Glutamatergic neuron (in vitro differentiated cells): ENCODE data around the gene SPTAN1. TPM values are rescaled to one million over a fixed set of nuclear protein-coding genes. Genes with fewer than 3 reads are reported as not detected.

ENCODE experiments used
- DNase-seq: peaks from one replicate; pipeline ENCODE4 v3.0.0; 2022
- H3K27ac Mint-ChIP-seq: one replicate; pipeline ENCODE4 v1.8.0; 2020; ENCODE audit warnings: mild to moderate bottlenecking, mixed read lengths, inconsistent platforms; ENCODE audit not compliant: unreplicated experiment
- H3K27me3 Mint-ChIP-seq: one replicate; pipeline ENCODE4 v1.8.0; 2020; ENCODE audit warnings: mild to moderate bottlenecking, moderate library complexity, mixed read lengths, inconsistent platforms; ENCODE audit not compliant: unreplicated experiment
- H3K36me3 Mint-ChIP-seq: one replicate; pipeline ENCODE4 v1.8.0; 2020; ENCODE audit warnings: mild to moderate bottlenecking, mixed read lengths, inconsistent platforms; ENCODE audit not compliant: unreplicated experiment
- H3K4me1 Mint-ChIP-seq: one replicate; pipeline ENCODE4 v1.8.0; 2020; ENCODE audit warnings: mild to moderate bottlenecking, low read depth, mixed read lengths, inconsistent platforms; ENCODE audit not compliant: unreplicated experiment
- H3K4me3 Mint-ChIP-seq: one replicate; pipeline ENCODE4 v1.8.0; 2020; ENCODE audit warnings: mild to moderate bottlenecking, mixed read lengths, inconsistent platforms; ENCODE audit not compliant: unreplicated experiment
- H3K9me3 Mint-ChIP-seq: one replicate; pipeline ENCODE4 v1.8.0; 2020; ENCODE audit warnings: mild to moderate bottlenecking, moderate library complexity, mixed read lengths, inconsistent platforms; ENCODE audit not compliant: unreplicated experiment
- CTCF ChIP-seq: fragments of 200-600 bp; sonication (generic); IDR thresholded peaks from one replicate; pipeline ENCODE4 v1.5.0; 2021; ENCODE audit not compliant: partially characterized antibody, unreplicated experiment
- total RNA-seq: library from RNA; stranded (reverse); fragmentation: NEBNext Ultra II Directional; extraction: Animal tissue kit (Norgen Biotek cat#: 25700); gene quantifications from one replicate; pipeline ENCODE4 v1.2.1, GENCODE V29; 2021; ENCODE audit not compliant: unreplicated experiment

Gene SPTAN1
- total RNA-seq, 1 donor from 2014 or later: 750 TPM

- no peak for DNase-seq
- Mint-ChIP-seq H3K27ac (no peak overlapping the region), H3K27me3 (no peaks in the 10 kb centered on the region), H3K36me3 (no peaks in the 10 kb centered on the region), H3K4me1 (no peaks in the 10 kb centered on the region), H3K9me3 (no peaks in the 10 kb centered on the region), H3K4me3 (no peak overlapping the region)
- TF ChIP-seq CTCF: no peak
These were observed 23.2 kb upstream of the SPTAN1 start for GRCh38 chr9:128529191-128529590.

- TF ChIP-seq CTCF: no peak
- no peaks in the 10 kb centered on the region for H3K36me3 Mint-ChIP-seq
- H3K27ac Mint-ChIP-seq: no peak overlapping the region
These were observed 19.8 kb upstream of the SPTAN1 start for GRCh38 chr9:128532581-128532980.

GRCh38 chr9:128540634-128541360 is 11.6 kb upstream of the SPTAN1 start:
- H3K4me1 Mint-ChIP-seq: peaks cover 6% of the 10 kb centered on the region
- H3K9me3 Mint-ChIP-seq: no peaks in the 10 kb centered on the region
- peak overlapping the region; percentile 18 for H3K27ac Mint-ChIP-seq
- no peaks in the 10 kb centered on the region for H3K27me3 Mint-ChIP-seq
- no peak for TF ChIP-seq CTCF
- no peaks in the 10 kb centered on the region for H3K36me3 Mint-ChIP-seq
- no peak for DNase-seq
- H3K4me3 Mint-ChIP-seq: no peak overlapping the region

More at GRCh38 chr9:128532581-128532980, 19.8 kb upstream of the SPTAN1 start:
- Mint-ChIP-seq H3K27me3 (no peaks in the 10 kb centered on the region), H3K4me1 (no peaks in the 10 kb centered on the region), H3K4me3 (no peak overlapping the region), H3K9me3 (no peaks in the 10 kb centered on the region)
- DNase-seq: no peak

GRCh38 chr9:128546504-128546903 is 5.9 kb upstream of the SPTAN1 start:
- Mint-ChIP-seq H3K27me3 (no peaks in the 10 kb centered on the region), H3K36me3 (no peaks in the 10 kb centered on the region), H3K4me3 (no peak overlapping the region), H3K9me3 (peaks cover 2% of the 10 kb centered on the region), H3K27ac (no peak overlapping the region), H3K4me1 (peaks cover 22% of the 10 kb centered on the region)
- no peak for DNase-seq
- no peak for TF ChIP-seq CTCF

- Mint-ChIP-seq H3K27ac (peak overlapping the region; percentile 24), H3K9me3 (peaks cover 6% of the 10 kb centered on the region), H3K36me3 (no peaks in the 10 kb centered on the region), H3K4me1 (peaks cover 22% of the 10 kb centered on the region), H3K4me3 (no peak overlapping the region), H3K27me3 (peaks cover 4% of the 10 kb centered on the region)
- TF ChIP-seq CTCF: no peak
- DNase-seq: no peak
These were observed 3.5 kb upstream of the SPTAN1 start for GRCh38 chr9:128548876-128549275.
